H1 (cell line): Measurements from ENCODE around the gene NUP88.
"Not testable (repeated sequence)": the region's sequence is repeated elsewhere in the genome, so short reads cannot be mapped to it uniquely, and the experiment has no call there.

Source experiments
- CREB1 ChIP-seq: IDR thresholded peaks from 2 replicates; pipeline ENCODE4 v1.6.1; 2012; ENCODE audit warnings: inconsistent platforms
- EZH2 ChIP-seq: fragments of 200-600 bp; sonication (generic); IDR thresholded peaks from 2 replicates; pipeline ENCODE4 v1.7.1; 2012; ENCODE audit warnings: low read depth, mild to moderate bottlenecking, moderate library complexity, low read length, inconsistent platforms; ENCODE audit not compliant: severe bottlenecking
- GTF2F1 ChIP-seq: IDR thresholded peaks from 2 replicates; pipeline ENCODE4 v1.6.1; 2012; ENCODE audit warnings: low read depth, low read length, improper control_type of control experiment, borderline replicate concordance
- JUN ChIP-seq: IDR thresholded peaks from 2 replicates; pipeline ENCODE4 v1.6.1; 2011; ENCODE audit warnings: low read depth, mild to moderate bottlenecking, improper control_type of control experiment, low read length
- MAFK ChIP-seq: IDR thresholded peaks from 2 replicates; pipeline ENCODE4 v1.6.1; 2012; ENCODE audit warnings: low read depth, mild to moderate bottlenecking, improper control_type of control experiment, low read length
- PHF8 ChIP-seq: fragments of 200-600 bp; sonication (generic); conservative IDR thresholded peaks from 2 replicates; pipeline ENCODE4 v1.7.1; 2012; ENCODE audit warnings: low read depth, mild to moderate bottlenecking, inconsistent platforms, low read length, moderate library complexity
- POLR2AphosphoS5 ChIP-seq: IDR thresholded peaks from 2 replicates; pipeline ENCODE4 v1.6.1; 2011; ENCODE audit warnings: low read depth, low read length
- SP1 ChIP-seq: IDR thresholded peaks from 2 replicates; pipeline ENCODE4 v1.6.1; 2011; ENCODE audit warnings: low read depth, low read length
- TF ChIP-seq, protein P1 (sequence below), 3 experiments: IDR thresholded peaks; 1 replicate in 2 of 3; 2 replicates in 1 of 3; pipeline versions ENCODE4 v1.5.1 to v1.6.1; 2011; ENCODE audit warnings: low read length in 3 of 3, mild to moderate bottlenecking in 3 of 3, inconsistent platforms in 2 of 3, low read depth in 1 of 3, moderate library complexity in 1 of 3; ENCODE audit not compliant: insufficient read depth in 1 of 3; ENCODE audit errors: control extremely low read depth in 1 of 3

DNA sequence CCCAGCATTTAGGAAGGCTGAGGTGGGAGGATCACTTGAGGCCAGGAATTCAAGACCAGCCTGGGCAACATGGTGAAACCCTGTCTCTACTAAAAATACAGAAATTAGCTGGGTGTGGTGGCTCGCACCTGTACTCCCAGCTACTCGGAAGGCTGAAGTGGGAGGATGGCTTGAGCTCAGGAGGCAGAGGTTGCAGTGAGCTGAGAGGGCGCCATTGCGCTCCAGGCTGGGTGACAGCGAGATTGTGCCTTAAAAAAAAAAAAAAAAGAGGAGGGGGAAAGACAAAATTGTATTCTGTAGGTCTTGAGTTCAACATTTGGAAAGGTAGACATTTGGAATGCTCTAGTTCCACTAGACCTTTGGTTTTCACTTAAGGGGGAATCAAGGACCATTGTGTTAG is 11.8 kb upstream of the NUP88 start:
- TF ChIP-seq GTF2F1, SP1, PHF8, CREB1, JUN, MAFK, EZH2: not testable (repeated sequence)
- TF ChIP-seq, protein P1, sequence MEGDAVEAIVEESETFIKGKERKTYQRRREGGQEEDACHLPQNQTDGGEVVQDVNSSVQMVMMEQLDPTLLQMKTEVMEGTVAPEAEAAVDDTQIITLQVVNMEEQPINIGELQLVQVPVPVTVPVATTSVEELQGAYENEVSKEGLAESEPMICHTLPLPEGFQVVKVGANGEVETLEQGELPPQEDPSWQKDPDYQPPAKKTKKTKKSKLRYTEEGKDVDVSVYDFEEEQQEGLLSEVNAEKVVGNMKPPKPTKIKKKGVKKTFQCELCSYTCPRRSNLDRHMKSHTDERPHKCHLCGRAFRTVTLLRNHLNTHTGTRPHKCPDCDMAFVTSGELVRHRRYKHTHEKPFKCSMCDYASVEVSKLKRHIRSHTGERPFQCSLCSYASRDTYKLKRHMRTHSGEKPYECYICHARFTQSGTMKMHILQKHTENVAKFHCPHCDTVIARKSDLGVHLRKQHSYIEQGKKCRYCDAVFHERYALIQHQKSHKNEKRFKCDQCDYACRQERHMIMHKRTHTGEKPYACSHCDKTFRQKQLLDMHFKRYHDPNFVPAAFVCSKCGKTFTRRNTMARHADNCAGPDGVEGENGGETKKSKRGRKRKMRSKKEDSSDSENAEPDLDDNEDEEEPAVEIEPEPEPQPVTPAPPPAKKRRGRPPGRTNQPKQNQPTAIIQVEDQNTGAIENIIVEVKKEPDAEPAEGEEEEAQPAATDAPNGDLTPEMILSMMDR (IDR thresholded peaks at IDR 0.05; ENCODE audit: control extremely low read depth in 1 of 3, insufficient read depth in 1 of 3, low read depth in 1 of 3, low read length in 3 of 3) = peak; percentile 14 to 58 (median 28); a peak in 2 of 4 replicates
- 0 out of 2 replicates have a peak, but pooled peaks have one; percentile 2 for TF ChIP-seq POLR2AphosphoS5
